Measurements from ENCODE around the gene SLC48A1.

GRCh38 chr12:47828008-47828975 lies 55.3 kb downstream of the SLC48A1 start:
- TF ChIP-seq POLR2AphosphoS5 (IDR thresholded peaks at IDR 0.05; ENCODE audit: insufficient read depth, low read depth, low read length) (no peak), CTCF (IDR thresholded peaks at IDR 0.05; ENCODE audit: extremely low read depth in 1 of 2, insufficient read depth in 1 of 2, low read depth in 1 of 2, low read length in 2 of 2) (no peak), EZH2 (IDR thresholded peaks at IDR 0.05; ENCODE audit: borderline replicate concordance, low read depth, low read length, severe bottlenecking) (no peak), POLR2A (IDR thresholded peaks at IDR 0.05; ENCODE audit: low read depth, low read length) (no peak), GATA2 (IDR thresholded peaks at IDR 0.05; ENCODE audit: insufficient read depth, insufficient read length, low read depth, low read length) (no peak), FOS (IDR thresholded peaks at IDR 0.05; ENCODE audit: borderline replicate concordance, insufficient read depth, low read length) (no peak)
- TF ChIP-seq, protein P1, sequence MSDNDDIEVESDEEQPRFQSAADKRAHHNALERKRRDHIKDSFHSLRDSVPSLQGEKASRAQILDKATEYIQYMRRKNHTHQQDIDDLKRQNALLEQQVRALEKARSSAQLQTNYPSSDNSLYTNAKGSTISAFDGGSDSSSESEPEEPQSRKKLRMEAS (IDR thresholded peaks at IDR 0.05; ENCODE audit: insufficient read depth, insufficient read length), result no peak

Measured in endothelial cell of umbilical vein (primary cell).